Stimulated activated naive B cell treated with anti-CD40 and anti-IgM and Interleukin-4, amounts not matched to agents 10 μg/mL and 1 μg/mL and 100 μg/mL, for 72 hours (primary cell): ENCODE measurements around the gene KIF16B.
"Not testable (repeated sequence)": the region's sequence is repeated elsewhere in the genome, so short reads cannot be mapped to it uniquely, and the experiment has no call there.

ENCODE experiments used
- ATAC-seq, 2 donors: fragments of 150-1000 bp; cut with Tn5 transposase; replicated peaks; 2 replicates each; pipeline ENCODE4 v1.10.0; 2021; ENCODE audit warnings: moderate library complexity in 1 of 2
- DNase-seq: peaks from one replicate; pipeline ENCODE4 v3.0.0; 2021
- H3K27ac Mint-ChIP-seq: one replicate; pipeline ENCODE4 v1.8.0; 2022; ENCODE audit warnings: mild to moderate bottlenecking, mixed read lengths
- H3K27me3 Mint-ChIP-seq, 2 donors: one replicate each; pipeline ENCODE4 v1.8.0; 2022; ENCODE audit warnings: mixed read lengths in 2 of 2
- H3K36me3 Mint-ChIP-seq, 2 donors: one replicate each; pipeline ENCODE4 v1.8.0; 2022; ENCODE audit warnings: mixed read lengths in 2 of 2, mild to moderate bottlenecking in 1 of 2
- H3K4me1 Mint-ChIP-seq, 2 donors: one replicate each; pipeline ENCODE4 v1.8.0; 2022; ENCODE audit warnings: mixed read lengths in 2 of 2, mild to moderate bottlenecking in 1 of 2
- H3K4me3 Mint-ChIP-seq, 2 donors: one replicate each; pipeline ENCODE4 v1.8.0; 2022; ENCODE audit warnings: mild to moderate bottlenecking in 2 of 2, mixed read lengths in 2 of 2, moderate library complexity in 1 of 2
- H3K9me3 Mint-ChIP-seq, 2 donors: one replicate each; pipeline ENCODE4 v1.8.0; 2022; ENCODE audit warnings: mixed read lengths in 2 of 2, mild to moderate bottlenecking in 1 of 2

KIF16B gene

DNA sequence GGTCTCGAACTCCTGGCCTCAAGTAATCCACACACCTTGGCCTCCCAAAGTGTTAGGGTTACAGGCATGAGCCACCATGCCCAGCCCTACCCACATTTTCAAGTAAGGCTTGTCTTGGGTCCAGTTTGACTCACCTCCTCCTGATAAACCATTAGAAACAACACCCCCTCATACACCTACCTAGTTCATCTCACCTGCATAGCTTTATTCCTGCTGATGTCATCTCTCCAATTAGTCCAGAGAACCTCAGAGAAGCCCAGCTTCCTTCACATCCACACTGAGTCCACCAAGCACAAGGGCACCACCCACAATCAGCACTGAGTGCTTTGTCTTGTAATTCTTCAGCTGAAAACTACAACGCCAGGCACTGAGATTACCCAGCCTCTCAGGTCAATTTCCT lies 35.3 kb downstream of the KIF16B start:
- Mint-ChIP-seq H3K36me3 (peaks cover 2 to 7% of the 10 kb centered on the region in 2 donors), H3K9me3 (no peaks in the 10 kb centered on the region)
- no peak for DNase-seq

DNA sequence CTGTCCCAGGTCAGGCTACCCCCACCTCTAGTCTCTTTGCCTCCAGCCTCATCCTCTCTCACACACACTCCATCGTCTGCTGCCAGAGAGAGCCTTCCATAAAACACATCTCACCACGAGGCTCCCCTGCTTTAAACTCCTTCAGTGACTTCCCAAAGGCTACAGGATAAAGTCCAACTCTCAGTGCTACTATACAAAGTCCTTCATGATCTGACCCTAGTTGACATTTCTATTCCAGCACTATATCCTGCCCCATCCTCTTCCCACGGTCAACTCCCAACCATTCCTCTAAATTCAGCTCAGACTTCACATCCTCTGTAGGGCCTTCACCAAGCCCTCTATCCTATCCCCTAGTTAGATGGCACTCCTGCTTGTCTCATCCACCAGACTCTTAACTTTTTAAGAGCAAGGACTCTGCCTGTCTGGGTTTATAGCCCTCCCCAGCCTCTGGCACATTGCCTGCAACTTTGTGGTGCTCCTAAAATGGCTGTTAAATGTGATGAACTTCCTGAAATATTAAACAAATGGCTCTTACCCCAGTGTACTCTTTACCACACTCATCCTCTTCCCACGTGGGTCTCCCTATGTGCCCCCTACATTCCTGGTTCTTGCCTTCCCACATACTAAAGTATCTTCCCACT lies 36.1 kb downstream of the KIF16B start:
- no peaks in the 10 kb centered on the region for H3K9me3 Mint-ChIP-seq
- no peak for ATAC-seq
- H3K27me3 Mint-ChIP-seq = no peaks in the 10 kb centered on the region
- peaks cover 0 to 7% of the 10 kb centered on the region in 2 donors for H3K36me3 Mint-ChIP-seq
- DNase-seq = no peak
- no peak overlapping the region for H3K27ac Mint-ChIP-seq
- peaks cover 15 to 22% of the 10 kb centered on the region in 2 donors for H3K4me1 Mint-ChIP-seq
- no peak overlapping the region for H3K4me3 Mint-ChIP-seq

More for the DNA sequence above, 35.3 kb downstream of the KIF16B start:
- Mint-ChIP-seq H3K27ac (no peak overlapping the region), H3K4me1 (peaks cover 15 to 22% of the 10 kb centered on the region in 2 donors), H3K4me3 (no peak overlapping the region), H3K27me3 (no peaks in the 10 kb centered on the region)
- ATAC-seq = no peak

DNA sequence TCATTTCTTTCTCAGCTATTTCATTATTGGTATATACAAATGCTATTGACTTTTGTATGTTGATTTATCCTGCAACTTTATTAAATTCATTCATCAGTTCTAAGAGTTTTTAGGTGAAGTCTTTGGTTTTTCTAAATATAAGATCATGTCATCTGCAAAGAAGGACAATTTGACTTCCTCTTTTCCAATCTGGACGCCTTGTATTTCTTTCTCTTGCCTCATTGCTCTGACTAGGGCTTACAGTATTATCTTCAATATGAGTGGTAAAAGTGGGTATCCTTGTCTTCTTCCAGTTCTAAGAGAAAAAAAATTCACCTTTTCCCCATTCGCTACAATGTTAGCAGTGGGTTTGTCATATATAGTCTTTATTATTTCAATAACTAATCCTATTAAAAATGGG lies 38.0 kb downstream of the KIF16B start:
- DNase-seq (no peak), ATAC-seq (no peak)
- no peaks in the 10 kb centered on the region for H3K9me3 Mint-ChIP-seq
- peaks cover 15 to 22% of the 10 kb centered on the region in 2 donors for H3K4me1 Mint-ChIP-seq
- H3K27me3 Mint-ChIP-seq = no peaks in the 10 kb centered on the region
- peaks cover 0 to 7% of the 10 kb centered on the region in 2 donors for H3K36me3 Mint-ChIP-seq
- no peak overlapping the region for H3K27ac Mint-ChIP-seq
- no peak overlapping the region for H3K4me3 Mint-ChIP-seq

DNA sequence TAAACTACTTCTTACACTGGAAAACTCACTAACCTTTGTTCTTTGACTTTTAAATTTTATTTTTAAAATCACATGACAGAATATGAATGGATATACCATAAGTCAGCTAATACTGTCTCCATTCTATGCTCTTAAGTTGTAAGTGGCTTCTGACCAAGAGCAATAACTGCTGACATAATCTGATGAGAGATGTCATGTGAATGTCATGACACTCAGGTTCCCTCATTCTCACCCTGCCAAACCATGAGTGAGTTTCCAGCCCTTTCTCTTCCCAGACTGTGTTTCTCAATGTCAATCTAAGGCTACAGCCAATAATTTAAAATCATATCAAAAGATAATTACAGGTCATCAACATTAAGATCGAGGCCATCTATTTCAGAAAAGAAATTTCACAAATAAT lies 39.7 kb downstream of the KIF16B start:
- Mint-ChIP-seq H3K27me3 (no peaks in the 10 kb centered on the region), H3K36me3 (peaks cover 0 to 3% of the 10 kb centered on the region in 2 donors), H3K9me3 (no peaks in the 10 kb centered on the region), H3K4me3 (no peak overlapping the region), H3K4me1 (peaks cover 13 to 18% of the 10 kb centered on the region in 2 donors), H3K27ac (no peak overlapping the region)
- DNase-seq (no peak), ATAC-seq (no peak)

DNA sequence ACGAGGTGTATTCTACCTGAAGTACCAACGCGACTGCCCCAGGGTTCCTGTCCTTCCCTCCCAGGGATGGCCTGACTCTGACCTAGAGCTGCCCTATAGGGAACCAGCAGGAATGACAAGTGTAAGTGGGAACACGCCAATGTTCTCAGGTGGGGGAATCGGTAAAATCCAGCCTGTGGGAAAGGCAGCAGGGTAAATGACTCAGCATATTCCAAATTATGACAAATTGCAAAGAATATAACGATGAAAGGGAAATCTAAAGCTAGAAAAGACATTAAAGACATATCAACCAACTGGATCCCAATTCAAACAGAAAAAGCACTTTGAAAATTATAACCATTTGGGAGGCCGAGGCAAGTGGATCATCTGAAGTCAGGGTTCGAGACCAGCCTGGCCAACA lies 41.8 kb downstream of the KIF16B start:
- H3K4me3 Mint-ChIP-seq = no peak overlapping the region
- peaks cover 6 to 11% of the 10 kb centered on the region in 2 donors for H3K36me3 Mint-ChIP-seq
- no peaks in the 10 kb centered on the region for H3K9me3 Mint-ChIP-seq
- no peak overlapping the region for H3K27ac Mint-ChIP-seq
- H3K4me1 Mint-ChIP-seq = peaks cover 13% of the 10 kb centered on the region in 2 donors
- no peak for ATAC-seq
- no peak for DNase-seq
- no peaks in the 10 kb centered on the region for H3K27me3 Mint-ChIP-seq

DNA sequence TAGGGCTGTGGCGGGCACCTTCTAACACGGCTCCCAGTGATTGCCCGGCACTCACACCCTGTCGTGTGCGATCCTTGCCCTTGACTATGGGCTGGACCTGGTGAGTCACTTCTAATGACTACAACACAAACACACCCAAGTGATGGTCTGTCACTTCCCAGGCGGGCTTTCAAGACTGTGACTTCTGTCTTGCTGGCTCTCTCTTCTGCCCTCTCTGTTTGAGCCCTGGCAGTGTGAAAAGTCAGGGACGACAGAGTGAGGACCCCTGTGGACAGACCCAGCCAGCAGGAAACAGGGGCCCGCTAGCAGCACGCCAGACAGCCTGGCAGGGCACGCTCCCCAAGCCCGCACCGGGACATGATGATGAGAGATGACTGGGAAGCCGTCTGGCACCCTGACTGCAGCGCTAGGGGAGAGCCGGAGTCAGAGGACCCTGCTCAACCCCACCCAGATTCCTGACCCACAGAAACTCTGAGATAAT lies 43.0 kb downstream of the KIF16B start:
- Mint-ChIP-seq H3K4me3 (no peak overlapping the region), H3K27me3 (no peaks in the 10 kb centered on the region), H3K9me3 (no peaks in the 10 kb centered on the region), H3K4me1 (peaks cover 8 to 11% of the 10 kb centered on the region in 2 donors), H3K27ac (no peak overlapping the region), H3K36me3 (peaks cover 14 to 20% of the 10 kb centered on the region in 2 donors)
- ATAC-seq (no peak), DNase-seq (no peak)

DNA sequence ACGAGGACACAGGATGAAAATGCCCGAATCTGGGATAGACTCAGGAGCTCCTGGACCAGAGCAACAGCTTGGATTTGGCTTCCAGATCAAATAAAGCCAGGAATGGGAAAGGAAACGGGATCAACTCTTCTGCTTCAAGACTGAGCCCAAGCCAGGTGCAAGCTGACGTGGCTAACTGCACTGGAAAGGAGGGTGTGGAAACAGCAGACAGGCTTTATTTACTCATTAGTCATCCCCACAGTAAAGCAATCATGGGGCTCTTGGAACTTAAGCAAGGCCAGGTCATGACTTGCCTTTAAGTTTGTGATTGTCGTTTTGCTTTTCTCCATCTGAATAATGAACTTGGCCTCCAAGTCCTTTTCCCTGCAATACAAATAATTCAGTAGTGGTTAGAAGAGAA lies 45.2 kb downstream of the KIF16B start:
- Mint-ChIP-seq H3K4me3 (no peak overlapping the region), H3K4me1 (peaks cover 0 to 4% of the 10 kb centered on the region in 2 donors), H3K27me3 (no peaks in the 10 kb centered on the region), H3K36me3 (peaks cover 29 to 41% of the 10 kb centered on the region in 2 donors), H3K9me3 (peaks cover 0 to 2% of the 10 kb centered on the region in 2 donors), H3K27ac (no peak overlapping the region)
- ATAC-seq (no peak), DNase-seq (no peak)

DNA sequence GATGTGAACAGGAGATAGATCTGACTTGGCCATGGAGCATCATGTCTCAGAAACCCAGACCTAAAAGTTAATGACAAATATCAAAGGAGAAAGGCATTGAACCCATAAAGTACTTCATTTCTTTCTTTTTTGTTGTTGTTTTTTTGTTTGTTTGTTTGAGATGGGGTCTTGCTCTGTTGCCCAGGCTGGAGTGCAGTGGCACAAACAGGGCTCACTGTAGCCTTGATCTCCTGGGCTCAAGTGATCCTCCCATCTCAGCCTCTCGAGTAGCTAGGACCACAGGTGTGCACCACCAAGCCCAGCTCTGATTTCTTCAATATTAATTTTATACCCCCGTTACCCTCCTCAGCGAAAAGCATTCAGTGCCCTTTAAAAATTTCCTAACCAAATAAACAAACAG lies 45.8 kb downstream of the KIF16B start:
- no peak overlapping the region for H3K4me3 Mint-ChIP-seq
- H3K9me3 Mint-ChIP-seq = peaks cover 0 to 2% of the 10 kb centered on the region in 2 donors
- no peak for DNase-seq
- H3K27ac Mint-ChIP-seq = no peak overlapping the region
- no peak for ATAC-seq
- H3K27me3 Mint-ChIP-seq = no peaks in the 10 kb centered on the region
- peaks cover 34 to 48% of the 10 kb centered on the region in 2 donors for H3K36me3 Mint-ChIP-seq
- H3K4me1 Mint-ChIP-seq = peaks cover 0 to 5% of the 10 kb centered on the region in 2 donors

DNA sequence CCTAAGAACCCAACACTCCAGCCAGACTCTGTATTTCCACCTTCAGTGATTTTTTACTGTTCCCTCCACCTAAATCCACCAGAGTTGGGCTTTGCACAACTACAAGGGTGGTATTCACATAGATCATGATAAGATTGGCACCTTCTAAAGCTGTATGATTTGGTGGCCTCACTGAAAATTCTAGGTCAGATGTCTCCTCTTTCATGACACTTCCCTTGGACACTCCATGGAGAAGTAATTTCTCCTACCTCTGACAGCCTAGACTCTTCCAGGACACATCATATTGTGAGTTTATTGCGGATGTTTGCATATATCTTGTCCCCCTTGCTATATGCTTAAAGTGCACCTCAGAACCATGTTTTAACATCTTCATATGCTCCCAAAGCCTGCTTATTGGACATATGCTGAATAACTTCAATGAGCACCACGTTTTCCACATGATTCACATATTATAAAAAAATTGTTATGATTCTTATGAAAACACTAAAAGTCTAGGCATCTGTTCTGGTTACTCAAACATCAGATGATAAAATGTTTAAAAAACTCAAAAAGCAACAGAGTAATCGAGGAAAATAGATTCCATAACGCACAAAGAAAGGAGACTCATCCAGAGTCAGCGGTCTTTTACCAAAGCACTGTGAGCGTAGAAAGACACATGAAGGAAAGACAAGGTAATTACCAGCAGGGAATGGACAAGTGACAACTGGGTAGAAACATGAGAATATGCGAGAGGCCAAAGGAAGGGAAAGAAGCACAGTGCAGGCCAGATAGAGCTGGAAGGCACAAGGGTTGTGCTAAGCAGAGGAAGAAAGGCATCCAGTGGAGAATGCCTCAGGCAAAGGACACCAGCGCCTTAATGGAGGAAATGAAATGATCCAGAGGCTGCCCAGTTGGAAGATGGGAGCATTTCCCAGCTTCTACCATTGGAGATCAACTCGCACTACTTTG lies 46.5 kb downstream of the KIF16B start:
- DNase-seq = no peak
- no peak for ATAC-seq
- Mint-ChIP-seq H3K27me3 (no peaks in the 10 kb centered on the region), H3K36me3 (peaks cover 34 to 48% of the 10 kb centered on the region in 2 donors), H3K27ac (no peak overlapping the region), H3K9me3 (peaks cover 0 to 2% of the 10 kb centered on the region in 2 donors), H3K4me3 (no peak overlapping the region), H3K4me1 (peaks cover 0 to 5% of the 10 kb centered on the region in 2 donors)

DNA sequence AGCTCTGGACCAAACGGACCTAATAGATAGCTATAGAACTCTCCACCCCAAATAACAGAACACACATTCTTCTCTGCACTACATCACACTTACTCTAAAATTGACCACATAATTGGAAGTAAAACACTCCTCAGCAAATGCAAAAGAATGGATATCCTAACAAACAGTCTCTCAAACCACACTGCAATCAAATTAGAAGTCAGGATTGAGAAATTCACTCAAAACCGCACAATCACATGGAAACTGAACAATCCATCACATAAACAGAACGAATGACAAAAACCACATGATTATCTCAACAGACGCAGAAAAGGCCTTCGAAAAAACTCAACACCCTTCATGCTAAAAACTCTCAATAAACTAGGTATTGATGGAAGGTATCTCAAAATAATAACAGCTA lies 50.6 kb downstream of the KIF16B start:
- H3K4me1 Mint-ChIP-seq, H3K9me3 Mint-ChIP-seq: not testable (repeated sequence)

DNA sequence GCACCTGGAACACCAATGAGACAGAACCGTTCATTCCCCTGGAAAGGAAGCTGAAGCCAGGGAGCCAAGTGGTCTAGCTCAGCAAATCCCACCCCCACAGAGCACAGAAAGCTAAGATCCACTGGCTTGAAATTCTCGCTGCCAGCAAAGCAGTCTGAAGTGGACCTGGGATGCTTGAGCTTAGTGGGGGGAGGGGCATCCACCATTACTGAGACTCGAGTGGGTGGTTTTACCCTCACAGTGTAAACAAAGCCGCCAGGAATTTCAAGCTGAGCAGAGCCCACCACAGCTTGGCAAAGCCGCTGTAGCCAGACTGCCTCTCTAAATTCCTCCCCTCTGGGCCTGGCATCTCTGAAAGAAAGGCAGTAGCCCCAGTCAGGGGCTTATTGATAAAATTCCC lies 53.1 kb downstream of the KIF16B start:
- H3K4me1 Mint-ChIP-seq = peaks cover 8% of the 10 kb centered on the region in 2 donors
- H3K36me3 Mint-ChIP-seq = peaks cover 25 to 36% of the 10 kb centered on the region in 2 donors
- ATAC-seq = no peak
- H3K4me3 Mint-ChIP-seq = no peak overlapping the region
- H3K27ac Mint-ChIP-seq = no peak overlapping the region
- H3K27me3 Mint-ChIP-seq = no peaks in the 10 kb centered on the region
- peaks cover 0 to 2% of the 10 kb centered on the region in 2 donors for H3K9me3 Mint-ChIP-seq
- DNase-seq = no peak

More for the DNA sequence above, 50.6 kb downstream of the KIF16B start:
- not testable (repeated sequence) for DNase-seq, H3K4me3 Mint-ChIP-seq, H3K27ac Mint-ChIP-seq, H3K27me3 Mint-ChIP-seq, ATAC-seq
- peaks cover 40 to 52% of the 10 kb centered on the region in 2 donors for H3K36me3 Mint-ChIP-seq

DNA sequence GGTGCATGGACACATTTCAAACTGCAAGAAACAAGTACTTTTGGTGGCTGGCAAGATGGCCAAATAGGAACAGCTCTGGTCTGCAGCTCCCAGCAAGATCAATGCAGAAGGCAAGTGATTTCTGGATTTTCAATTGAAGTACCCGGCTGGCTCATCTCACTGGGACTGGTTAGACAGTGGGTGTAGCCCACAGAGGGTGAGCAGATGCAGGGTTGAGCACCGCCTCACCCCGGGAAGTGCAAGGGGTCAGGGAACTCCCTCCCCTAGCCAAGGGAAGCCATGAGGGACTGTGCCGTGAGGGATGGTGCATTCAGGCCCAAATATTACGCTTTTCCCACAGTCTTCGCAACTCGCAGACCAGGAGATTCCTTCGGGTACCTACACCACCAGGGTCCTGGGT lies 53.6 kb downstream of the KIF16B start:
- not testable (repeated sequence) for H3K4me3 Mint-ChIP-seq, H3K27ac Mint-ChIP-seq, H3K4me1 Mint-ChIP-seq, ATAC-seq, H3K27me3 Mint-ChIP-seq, DNase-seq, H3K9me3 Mint-ChIP-seq
- peaks cover 21 to 31% of the 10 kb centered on the region in 2 donors for H3K36me3 Mint-ChIP-seq

DNA sequence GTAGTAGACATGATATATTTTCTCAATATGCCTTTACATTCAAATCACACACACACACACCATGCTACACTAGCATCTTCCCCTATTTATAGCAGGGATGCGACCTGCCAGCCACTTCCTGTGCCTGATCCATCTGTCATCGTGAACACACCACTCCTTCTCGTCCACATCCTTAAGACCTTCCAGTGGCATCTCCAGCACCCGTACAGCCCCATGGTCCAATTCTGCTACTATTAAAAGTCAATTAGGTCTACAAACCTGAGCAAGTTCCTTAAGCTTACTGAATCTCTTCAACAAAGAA lies 54.5 kb downstream of the KIF16B start:
- Mint-ChIP-seq H3K9me3 (no peaks in the 10 kb centered on the region), H3K4me1 (peaks cover 11 to 16% of the 10 kb centered on the region in 2 donors), H3K27me3 (no peaks in the 10 kb centered on the region), H3K36me3 (peaks cover 13 to 29% of the 10 kb centered on the region in 2 donors), H3K4me3 (no peak overlapping the region), H3K27ac (no peak overlapping the region)
- ATAC-seq (no peak), DNase-seq (no peak)

DNA sequence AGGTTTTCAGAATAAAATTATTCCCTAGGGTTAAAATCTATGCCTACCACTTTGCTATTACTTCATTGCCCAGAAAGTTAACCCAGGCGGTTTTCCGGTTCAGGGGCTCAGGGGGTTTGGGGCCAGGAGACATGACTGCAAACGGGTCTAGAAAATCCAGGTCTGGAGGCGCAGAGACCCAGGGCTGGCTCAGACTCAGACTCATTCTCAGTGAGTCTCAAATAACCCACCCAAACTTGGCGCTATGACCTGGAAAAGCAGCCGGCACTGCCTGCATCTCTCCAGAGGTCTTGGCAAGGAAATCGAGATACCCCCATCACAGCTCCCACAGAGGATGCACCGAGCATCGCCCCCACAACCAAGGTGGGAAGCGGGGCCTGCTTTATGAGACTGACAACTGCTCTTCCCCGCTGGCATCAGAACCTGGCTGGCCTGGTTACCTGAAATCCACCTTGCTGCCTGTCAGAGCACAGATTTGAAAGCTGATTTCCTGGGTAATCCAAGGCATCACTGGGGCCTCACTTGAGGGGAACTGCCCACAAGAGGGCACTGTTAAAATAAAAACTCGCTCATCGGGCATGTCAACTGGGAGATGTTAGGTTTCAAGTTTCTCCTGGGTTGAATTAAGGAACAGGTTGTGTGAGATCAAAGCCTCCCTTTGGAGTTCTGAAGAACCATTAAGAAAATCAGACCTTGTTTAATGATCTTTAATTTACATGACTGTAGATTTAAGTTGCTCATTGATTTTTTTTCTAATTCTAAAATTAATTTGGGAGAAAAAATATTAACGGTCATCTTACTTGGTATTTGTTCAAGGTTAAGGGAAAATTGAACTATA lies 55.1 kb downstream of the KIF16B start:
- peak overlapping the region; percentile 20 for H3K27ac Mint-ChIP-seq
- no peaks in the 10 kb centered on the region for H3K27me3 Mint-ChIP-seq
- ATAC-seq (peak; percentile 77 to 82), DNase-seq (peak; percentile 3)
- H3K36me3 Mint-ChIP-seq = peaks cover 10 to 25% of the 10 kb centered on the region in 2 donors
- H3K9me3 Mint-ChIP-seq = no peaks in the 10 kb centered on the region
- no peak overlapping the region for H3K4me3 Mint-ChIP-seq
- H3K4me1 Mint-ChIP-seq = peaks cover 13 to 18% of the 10 kb centered on the region in 2 donors
